Osteoblast (primary cell): Measurements from ENCODE around the gene EML4. TPM values are rescaled to one million over a fixed set of nuclear protein-coding genes. Genes with fewer than 3 reads are reported as not detected.
"Not testable (repeated sequence)": the region's sequence is repeated elsewhere in the genome, so short reads cannot be mapped to it uniquely, and the experiment has no call there.

Experiments
- DNase-seq: peaks from one replicate; pipeline ENCODE4 v3.0.0; 2011; ENCODE audit warnings: low spot score, mixed read lengths; ENCODE audit not compliant: insufficient read length; ENCODE audit errors: missing footprints
- H2AFZ ChIP-seq: 2 replicates; pipeline ENCODE4 v1.6.0; 2011; ENCODE audit warnings: mild to moderate bottlenecking, low read length
- H3K27ac ChIP-seq: 2 replicates; pipeline ENCODE4 v1.5.1; 2011; ENCODE audit warnings: mild to moderate bottlenecking, low read depth, low read length, moderate library complexity
- H3K27me3 ChIP-seq: 2 replicates; pipeline ENCODE4 v1.6.0; 2012; ENCODE audit warnings: mild to moderate bottlenecking, control low read depth, inconsistent platforms, low read length, moderate library complexity; ENCODE audit not compliant: insufficient read depth
- H3K36me3 ChIP-seq: 2 replicates; pipeline ENCODE4 v1.5.1; 2011; ENCODE audit warnings: mild to moderate bottlenecking, low read length, control low read depth, moderate library complexity; ENCODE audit not compliant: insufficient read depth
- H3K4me1 ChIP-seq: 2 replicates; pipeline ENCODE4 v1.5.1; 2011; ENCODE audit warnings: mild to moderate bottlenecking, low read length, control low read depth, moderate library complexity; ENCODE audit not compliant: insufficient read depth
- H3K4me2 ChIP-seq: 2 replicates; pipeline ENCODE4 v1.6.0; 2011; ENCODE audit warnings: mild to moderate bottlenecking, low read length; ENCODE audit not compliant: insufficient read depth
- H3K4me3 ChIP-seq: fragments of 200-600 bp; sonication (generic); 3 replicates; pipeline ENCODE4 v1.5.1; 2012; ENCODE audit warnings: mild to moderate bottlenecking, low read length, inconsistent platforms; ENCODE audit not compliant: insufficient read depth
- H3K79me2 ChIP-seq: 2 replicates; pipeline ENCODE4 v1.6.0; 2012; ENCODE audit warnings: mild to moderate bottlenecking, low read length, control low read depth, inconsistent platforms; ENCODE audit not compliant: insufficient read depth
- H3K9me3 ChIP-seq: 2 replicates; pipeline ENCODE4 v1.5.1; 2011; ENCODE audit warnings: low read depth, low read length, control low read depth
- H4K20me1 ChIP-seq: 2 replicates; pipeline ENCODE4 v1.6.0; 2012; ENCODE audit warnings: mild to moderate bottlenecking, low read length, control low read depth; ENCODE audit not compliant: insufficient read depth
- CTCF ChIP-seq: IDR thresholded peaks from 2 replicates; pipeline ENCODE4 v1.5.1; 2011; ENCODE audit warnings: mild to moderate bottlenecking, low read depth, low read length, moderate library complexity; ENCODE audit errors: extremely low read depth
- total RNA-seq: library from RNA; depleted of rRNA; stranded (reverse); fragments of >200 nt; gene quantifications from 2 replicates; pipeline ENCODE4 v1.2.3, GENCODE V29; 2012

Gene EML4
- total RNA-seq, 1 donor: 91.9 TPM

GRCh38 chr2:42340938-42341636 lies 171.9 kb downstream of the EML4 start:
- Histone ChIP-seq H3K36me3 (peaks cover 23% of the 10 kb centered on the region), H3K79me2 (peaks cover 72% of the 10 kb centered on the region), H4K20me1 (peaks cover 10% of the 10 kb centered on the region), H3K27me3 (no peaks in the 10 kb centered on the region), H3K27ac (peak overlapping the region; percentile 88), H3K9me3 (no peaks in the 10 kb centered on the region), H2AFZ (no peak overlapping the region), H3K4me2 (no peak overlapping the region), H3K4me1 (peaks cover 19% of the 10 kb centered on the region), H3K4me3 (no peak overlapping the region)
- no peak for DNase-seq
- no peak for TF ChIP-seq CTCF

- DNase-seq: peak; percentile 98
- Histone ChIP-seq H3K27ac (peak overlapping the region; percentile 88), H3K4me1 (peaks cover 19% of the 10 kb centered on the region), H3K9me3 (no peaks in the 10 kb centered on the region), H3K27me3 (no peaks in the 10 kb centered on the region), H2AFZ (no peak overlapping the region), H3K4me2 (peak overlapping the region; percentile 35), H4K20me1 (peaks cover 10% of the 10 kb centered on the region), H3K4me3 (peak overlapping the region; percentile 1), H3K36me3 (peaks cover 14% of the 10 kb centered on the region), H3K79me2 (peaks cover 77% of the 10 kb centered on the region)
- TF ChIP-seq CTCF: no peak
Observed at GRCh38 chr2:42342061-42342794, 173.1 kb downstream of the EML4 start.

- H3K9me3 ChIP-seq: no peaks in the 10 kb centered on the region
- H2AFZ ChIP-seq: no peak overlapping the region
- H3K4me3 ChIP-seq: no peak overlapping the region
- H3K4me1 ChIP-seq: peaks cover 19% of the 10 kb centered on the region
- no peak for TF ChIP-seq CTCF
- H3K4me2 ChIP-seq: peak overlapping the region; percentile 35
- H3K79me2 ChIP-seq: peaks cover 81% of the 10 kb centered on the region
- peak overlapping the region; percentile 88 for H3K27ac ChIP-seq
- H4K20me1 ChIP-seq: peaks cover 10% of the 10 kb centered on the region
- no peaks in the 10 kb centered on the region for H3K27me3 ChIP-seq
- H3K36me3 ChIP-seq: peaks cover 10% of the 10 kb centered on the region
- peak; percentile 72 for DNase-seq
Observed at GRCh38 chr2:42342795-42343241, 173.7 kb downstream of the EML4 start.

- peaks cover 7% of the 10 kb centered on the region for H3K36me3 ChIP-seq
- no peak for TF ChIP-seq CTCF
- peak; percentile 62 for DNase-seq
- H3K4me3 ChIP-seq: no peak overlapping the region
- H3K4me1 ChIP-seq: peaks cover 19% of the 10 kb centered on the region
- no peaks in the 10 kb centered on the region for H3K27me3 ChIP-seq
- H2AFZ ChIP-seq: no peak overlapping the region
- H3K27ac ChIP-seq: no peak overlapping the region
- H4K20me1 ChIP-seq: peaks cover 10% of the 10 kb centered on the region
- H3K4me2 ChIP-seq: no peak overlapping the region
- H3K9me3 ChIP-seq: no peaks in the 10 kb centered on the region
- peaks cover 81% of the 10 kb centered on the region for H3K79me2 ChIP-seq
Observed at GRCh38 chr2:42345986-42346385, 176.8 kb downstream of the EML4 start.

- peaks cover 81% of the 10 kb centered on the region for H3K79me2 ChIP-seq
- H3K4me2 ChIP-seq, DNase-seq, H4K20me1 ChIP-seq, H3K4me3 ChIP-seq, H3K27ac ChIP-seq, H3K36me3 ChIP-seq, H3K27me3 ChIP-seq, H2AFZ ChIP-seq, H3K9me3 ChIP-seq: not testable (repeated sequence)
- peaks cover 13% of the 10 kb centered on the region for H3K4me1 ChIP-seq
Observed at GRCh38 chr2:42346856-42347255, 177.7 kb downstream of the EML4 start.
